GM19023 (cell line): Measurements from ENCODE around the gene GAK.

Experiments used
- ATAC-seq: cut with Tn5 transposase; IDR thresholded peaks from one replicate; pipeline ENCODE4 v1.9.1; 2021; ENCODE audit warnings: mild to moderate bottlenecking, moderate library complexity; ENCODE audit not compliant: unreplicated experiment

Gene GAK

GRCh38 chr4:909821-910220, 22.3 kb downstream of the GAK start:
- ATAC-seq = no peak

- no peak for ATAC-seq
Measured at GRCh38 chr4:909131-909571, 23.0 kb downstream of the GAK start.

GRCh38 chr4:907691-908425, 24.3 kb downstream of the GAK start:
- ATAC-seq = no peak

DNA sequence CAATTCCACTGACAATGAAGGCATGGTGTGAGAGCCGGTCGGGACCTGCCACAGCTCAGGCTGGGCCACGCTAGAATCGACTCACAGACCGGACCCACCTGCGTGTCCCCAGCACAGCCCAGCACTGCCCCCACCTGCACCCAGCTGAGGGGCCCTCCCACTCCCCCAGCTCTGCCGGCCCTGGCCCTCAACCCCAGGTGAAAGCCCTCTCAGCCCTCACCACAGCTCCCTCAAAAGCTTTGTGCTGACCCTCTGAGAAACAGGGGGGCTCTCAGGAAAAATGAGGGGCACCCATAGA, 25.1 kb downstream of the GAK start:
- no peak for ATAC-seq

GRCh38 chr4:906339-907102, 25.6 kb downstream of the GAK start:
- ATAC-seq = no peak

GRCh38 chr4:905485-906338, 26.4 kb downstream of the GAK start:
- no peak for ATAC-seq

- ATAC-seq = no peak
Measured at GRCh38 chr4:903066-904046, 28.8 kb downstream of the GAK start.

GRCh38 chr4:901192-901910, 30.8 kb downstream of the GAK start:
- ATAC-seq = no peak

DNA sequence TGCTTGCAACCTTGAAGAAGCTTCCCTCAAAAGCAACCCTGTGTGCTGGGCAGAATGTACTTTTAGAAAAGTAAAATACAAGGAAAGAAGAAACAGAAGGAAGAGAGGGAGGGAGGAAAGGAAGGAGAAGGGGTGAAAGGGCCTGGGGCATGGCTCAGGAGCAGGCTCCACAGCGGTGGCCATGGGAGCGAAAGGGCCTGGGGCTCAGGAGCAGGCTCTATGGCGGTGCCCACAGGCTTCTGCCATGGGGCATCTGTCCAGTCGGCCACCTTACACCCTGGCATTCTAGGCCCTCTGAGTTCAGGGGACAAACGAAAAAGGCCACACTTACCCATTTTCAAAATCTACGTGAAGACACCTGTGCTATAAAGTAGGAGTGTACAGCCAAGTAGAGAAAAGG, 31.4 kb downstream of the GAK start:
- ATAC-seq = no peak

- ATAC-seq = no peak
Measured at GRCh38 chr4:900073-900472, 32.0 kb downstream of the GAK start.

- no peak for ATAC-seq
Measured at GRCh38 chr4:899556-899906, 32.6 kb downstream of the GAK start.

- ATAC-seq = no peak
Measured at GRCh38 chr4:898869-899555, 33.1 kb downstream of the GAK start.

DNA sequence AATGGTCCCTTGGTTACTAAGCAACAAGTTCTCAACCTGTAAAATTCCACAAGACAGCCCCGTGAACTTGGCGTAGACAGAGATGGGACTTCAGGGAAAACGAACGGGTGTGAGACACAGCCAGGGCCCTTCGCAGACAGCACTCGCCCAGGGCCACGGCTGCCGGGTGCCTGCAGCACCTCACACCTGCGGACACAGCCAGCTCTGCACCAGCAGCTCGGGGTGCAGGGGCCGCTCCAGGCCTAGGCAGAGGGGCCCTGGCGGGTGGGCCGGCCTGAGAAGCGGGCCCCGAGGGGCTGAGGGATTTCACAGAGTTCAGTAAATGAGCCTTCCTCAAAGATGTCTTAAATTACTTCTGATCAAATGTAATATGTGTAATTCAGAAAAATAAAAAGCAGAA, 34.0 kb downstream of the GAK start:
- no peak for ATAC-seq

GRCh38 chr4:896630-897029, 35.5 kb downstream of the GAK start:
- no peak for ATAC-seq

- ATAC-seq = no peak
Measured at GRCh38 chr4:896216-896615, 35.9 kb downstream of the GAK start.

DNA sequence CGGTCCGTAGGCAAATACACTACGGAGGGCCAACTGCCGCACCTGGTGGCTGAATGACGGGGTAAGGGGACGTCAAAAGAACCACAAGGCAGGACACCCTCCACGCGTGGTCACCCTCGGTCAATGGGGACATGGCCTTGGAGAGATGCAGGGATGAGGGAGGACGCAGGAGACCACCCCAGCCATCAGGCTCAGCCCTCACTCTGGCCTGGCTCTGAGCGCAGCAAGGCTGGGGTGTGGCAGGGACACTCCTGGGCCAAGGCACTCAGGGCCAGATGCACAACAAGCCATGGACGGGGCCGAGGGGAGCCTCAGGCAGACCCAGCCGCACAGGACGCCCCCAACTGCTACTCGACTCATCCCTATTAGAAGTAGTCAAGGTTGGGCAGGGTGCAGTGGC, 36.5 kb downstream of the GAK start:
- no peak for ATAC-seq

DNA sequence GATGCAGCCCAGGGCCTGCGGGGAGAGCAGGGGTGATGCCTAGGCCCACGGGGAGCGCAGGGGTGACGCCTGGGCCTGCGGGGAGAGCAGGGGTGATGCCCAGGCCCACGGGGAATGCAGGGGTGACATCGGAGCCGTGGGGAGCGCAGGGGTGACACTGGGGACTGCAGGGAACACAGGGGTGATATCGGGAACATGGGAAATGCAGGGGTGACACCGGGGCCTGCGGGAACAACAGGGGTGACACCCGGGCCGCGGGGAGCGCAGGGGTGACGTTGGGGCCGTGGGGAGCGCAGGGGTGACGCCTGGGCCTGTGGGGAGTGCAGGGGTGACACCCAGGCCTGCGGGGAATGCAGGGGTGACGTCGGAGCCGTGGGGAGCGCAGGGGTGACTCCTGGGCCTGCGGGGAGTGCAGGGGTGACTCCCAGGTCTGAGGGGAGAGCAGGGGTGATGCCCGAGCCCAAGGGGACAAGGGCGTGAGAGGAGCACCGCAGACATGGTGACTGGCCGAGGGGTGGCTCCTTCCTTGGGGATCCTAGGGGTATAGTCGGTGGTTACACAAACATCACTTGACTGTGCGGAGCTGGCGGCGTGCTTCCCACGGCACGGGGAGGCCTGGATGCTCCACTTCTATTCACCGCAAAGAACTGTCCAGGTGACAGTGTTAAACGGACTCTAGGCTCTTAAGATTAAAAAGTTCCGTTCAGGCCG, 38.0 kb downstream of the GAK start:
- no peak for ATAC-seq

GRCh38 chr4:893276-893994, 38.7 kb downstream of the GAK start:
- no peak for ATAC-seq
